CD1c-positive myeloid dendritic cell (primary cell): ENCODE data around the gene MORN1.

Experiments
- DNase-seq: peaks from one replicate; pipeline ENCODE4 v3.0.0-alpha.2; 2016; ENCODE audit errors: extremely low spot score

Gene MORN1

GRCh38 chr1:2404890-2405511, 13.6 kb upstream of the MORN1 start:
- DNase-seq = no peak

- DNase-seq = no peak
Observed at GRCh38 chr1:2404142-2404889, 13.0 kb upstream of the MORN1 start.

GRCh38 chr1:2403273-2403672, 11.9 kb upstream of the MORN1 start:
- no peak for DNase-seq

GRCh38 chr1:2402420-2402819, 11.1 kb upstream of the MORN1 start:
- no peak for DNase-seq

GRCh38 chr1:2400950-2401649, 9.7 kb upstream of the MORN1 start:
- no peak for DNase-seq

- DNase-seq = no peak
Observed at GRCh38 chr1:2400576-2400909, 9.2 kb upstream of the MORN1 start.

- no peak for DNase-seq
Observed at GRCh38 chr1:2399890-2400575, 8.7 kb upstream of the MORN1 start.

GRCh38 chr1:2398871-2399270, 7.5 kb upstream of the MORN1 start:
- no peak for DNase-seq

GRCh38 chr1:2397007-2397679, 5.8 kb upstream of the MORN1 start:
- DNase-seq = no peak

- DNase-seq = no peak
Observed at GRCh38 chr1:2396476-2396875, 5.1 kb upstream of the MORN1 start.

- no peak for DNase-seq
Observed at GRCh38 chr1:2396059-2396458, 4.7 kb upstream of the MORN1 start.

GRCh38 chr1:2395245-2395644, 3.9 kb upstream of the MORN1 start:
- no peak for DNase-seq

- no peak for DNase-seq
Observed at GRCh38 chr1:2394761-2395160, 3.4 kb upstream of the MORN1 start.

GRCh38 chr1:2394220-2394619, 2.9 kb upstream of the MORN1 start:
- no peak for DNase-seq

- DNase-seq = no peak
Observed at GRCh38 chr1:2393471-2393877, 2.1 kb upstream of the MORN1 start.

GRCh38 chr1:2392686-2393085, 1.3 kb upstream of the MORN1 start:
- DNase-seq = no peak

- no peak for DNase-seq
Observed at GRCh38 chr1:2391931-2392509, 666 bp upstream of the MORN1 start.

GRCh38 chr1:2389644-2390043, 1.7 kb downstream of the MORN1 start:
- DNase-seq = no peak

- DNase-seq = no peak
Observed at GRCh38 chr1:2388004-2388913, 3.1 kb downstream of the MORN1 start.
